SU-DHL-6 (cell line): ENCODE results near the gene RYR2.

ENCODE experiments used
- H2AFZ ChIP-seq: fragments of 200-600 bp; sonication (generic); 2 replicates; pipeline ENCODE4 v1.6.1; 2014; ENCODE audit warnings: low read depth, mild to moderate bottlenecking, moderate library complexity, mixed read lengths, antibody characterized with exemption, low read length; ENCODE audit not compliant: severe bottlenecking
- H3F3A ChIP-seq: fragments of 200-600 bp; shearing (Covaris generic); 2 replicates; pipeline ENCODE4 v1.6.0; 2016; ENCODE audit warnings: antibody characterized with exemption, mild to moderate bottlenecking; ENCODE audit not compliant: insufficient read depth
- H3K27ac ChIP-seq: fragments of 200-600 bp; sonication (generic); 2 replicates; pipeline ENCODE4 v1.5.1; 2016; ENCODE audit warnings: low read depth, mild to moderate bottlenecking, low read length, moderate library complexity, mixed read lengths
- H3K27me3 ChIP-seq: fragments of 200-600 bp; sonication (generic), shearing (Covaris generic); 2 replicates; pipeline ENCODE4 v1.6.0; 2014; ENCODE audit warnings: mild to moderate bottlenecking, low read length
- H3K36me3 ChIP-seq: fragments of 200-600 bp; sonication (generic); 2 replicates; pipeline ENCODE4 v1.6.1; 2014; ENCODE audit warnings: mild to moderate bottlenecking, low read length, mixed read lengths
- H3K4me2 ChIP-seq: fragments of 300-600, 200-600 bp; shearing (Covaris generic), sonication (generic); 2 replicates; pipeline ENCODE4 v1.6.0; 2014; ENCODE audit warnings: low read length, low read depth, mild to moderate bottlenecking; ENCODE audit not compliant: poor library complexity, severe bottlenecking
- H3K4me3 ChIP-seq: fragments of 200-600 bp; sonication (generic); 2 replicates; pipeline ENCODE4 v1.5.1; 2014; ENCODE audit warnings: antibody characterized with exemption, low read length, mild to moderate bottlenecking, mixed read lengths; ENCODE audit not compliant: insufficient read depth, poor library complexity, severe bottlenecking
- H3K79me2 ChIP-seq: fragments of 200-600 bp; sonication (generic); 2 replicates; pipeline ENCODE4 v1.6.1; 2014; ENCODE audit warnings: mild to moderate bottlenecking, low read length, moderate library complexity; ENCODE audit not compliant: insufficient read depth
- H3K9ac ChIP-seq: fragments of 200-600 bp; sonication (generic); 2 replicates; pipeline ENCODE4 v1.7.0; 2014; ENCODE audit warnings: mild to moderate bottlenecking, low read length
- H3K9me2 ChIP-seq: fragments of 200-600 bp; sonication (generic); replicated peaks from 2 replicates; pipeline ENCODE4 v1.6.1; 2014; ENCODE audit warnings: low read length; ENCODE audit not compliant: insufficient read depth
- H3K9me3 ChIP-seq: fragments of 200-600 bp; sonication (generic); 2 replicates; pipeline ENCODE4 v1.6.1; 2014; ENCODE audit warnings: low read length, mixed read lengths; ENCODE audit not compliant: insufficient read depth
- H4K20me1 ChIP-seq: fragments of 200-600 bp; sonication (generic); 2 replicates; pipeline ENCODE4 v1.6.1; 2014; ENCODE audit warnings: low read depth, mild to moderate bottlenecking, antibody characterized with exemption, low read length, moderate library complexity, mixed read lengths
- EZH2phosphoT487 ChIP-seq: fragments of 200-600 bp; sonication (generic), shearing (Covaris generic); conservative IDR thresholded peaks from 2 replicates; pipeline ENCODE4 v1.6.1; 2018; ENCODE audit warnings: mild to moderate bottlenecking, antibody characterized with exemption, low read length, moderate library complexity, mixed read lengths
- TF ChIP-seq, protein P1 (sequence below): fragments of 200-600 bp; sonication (generic); IDR thresholded peaks from one replicate; pipeline ENCODE4 v1.5.1; 2017; ENCODE audit warnings: antibody characterized with exemption, mild to moderate bottlenecking, low read length, moderate library complexity; ENCODE audit not compliant: insufficient read depth, poor library complexity, severe bottlenecking

RYR2 gene

DNA sequence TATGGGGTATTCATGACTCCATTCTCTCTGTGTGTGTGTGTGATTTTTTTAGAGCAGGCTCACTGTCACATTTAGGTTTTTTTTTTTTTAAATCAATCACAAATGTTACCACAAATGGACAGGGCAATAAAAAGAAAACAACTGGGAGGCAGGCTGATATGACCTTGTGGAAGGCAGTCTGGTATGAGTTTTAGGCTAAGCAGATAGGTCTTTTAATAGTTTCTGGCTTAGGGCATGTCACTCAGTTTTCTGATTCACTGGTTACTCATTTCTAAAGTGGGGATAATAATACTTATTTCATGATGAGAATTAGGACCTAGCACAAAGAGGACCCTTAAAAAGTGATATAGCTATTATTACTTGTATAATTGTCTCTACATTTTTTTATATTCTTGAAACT is 278.9 kb downstream of the RYR2 start:
- Histone ChIP-seq H3K9me3 (no peaks in the 10 kb centered on the region), H3F3A (no peaks in the 10 kb centered on the region), H3K79me2 (no peaks in the 10 kb centered on the region), H3K36me3 (no peaks in the 10 kb centered on the region), H3K27ac (no peak overlapping the region), H3K4me3 (no peak overlapping the region), H3K9me2 (0 out of 2 replicates have a peak, but pooled peaks cover 3% of the 10 kb centered on the region), H2AFZ (no peak overlapping the region), H4K20me1 (no peaks in the 10 kb centered on the region), H3K4me2 (no peak overlapping the region), H3K27me3 (no peaks in the 10 kb centered on the region), H3K9ac (no peak overlapping the region)
- TF ChIP-seq, protein P1, sequence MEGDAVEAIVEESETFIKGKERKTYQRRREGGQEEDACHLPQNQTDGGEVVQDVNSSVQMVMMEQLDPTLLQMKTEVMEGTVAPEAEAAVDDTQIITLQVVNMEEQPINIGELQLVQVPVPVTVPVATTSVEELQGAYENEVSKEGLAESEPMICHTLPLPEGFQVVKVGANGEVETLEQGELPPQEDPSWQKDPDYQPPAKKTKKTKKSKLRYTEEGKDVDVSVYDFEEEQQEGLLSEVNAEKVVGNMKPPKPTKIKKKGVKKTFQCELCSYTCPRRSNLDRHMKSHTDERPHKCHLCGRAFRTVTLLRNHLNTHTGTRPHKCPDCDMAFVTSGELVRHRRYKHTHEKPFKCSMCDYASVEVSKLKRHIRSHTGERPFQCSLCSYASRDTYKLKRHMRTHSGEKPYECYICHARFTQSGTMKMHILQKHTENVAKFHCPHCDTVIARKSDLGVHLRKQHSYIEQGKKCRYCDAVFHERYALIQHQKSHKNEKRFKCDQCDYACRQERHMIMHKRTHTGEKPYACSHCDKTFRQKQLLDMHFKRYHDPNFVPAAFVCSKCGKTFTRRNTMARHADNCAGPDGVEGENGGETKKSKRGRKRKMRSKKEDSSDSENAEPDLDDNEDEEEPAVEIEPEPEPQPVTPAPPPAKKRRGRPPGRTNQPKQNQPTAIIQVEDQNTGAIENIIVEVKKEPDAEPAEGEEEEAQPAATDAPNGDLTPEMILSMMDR, result no peak
- no peak for TF ChIP-seq EZH2phosphoT487

DNA sequence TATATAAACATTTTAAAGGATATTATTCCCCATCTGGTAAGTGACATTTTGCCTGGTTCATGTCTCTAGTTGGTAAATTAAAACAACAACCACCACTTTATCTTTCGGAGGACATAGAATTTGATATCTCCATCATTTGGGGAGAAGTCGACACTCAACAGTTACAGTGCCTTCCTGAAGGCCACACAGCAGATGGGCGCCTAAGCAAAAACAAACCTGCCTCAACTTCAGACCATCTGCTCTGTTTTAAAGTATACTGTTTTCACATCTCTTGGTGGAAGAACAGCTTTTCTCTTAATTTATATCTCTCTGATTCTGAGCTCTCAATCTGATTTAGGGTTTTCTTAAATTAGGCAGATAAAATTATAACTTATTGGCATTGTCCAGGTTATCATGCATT is 282.2 kb downstream of the RYR2 start:
- no peaks in the 10 kb centered on the region for H3K9me3 ChIP-seq
- H3K27ac ChIP-seq, result no peak overlapping the region
- no peak overlapping the region for H3K4me3 ChIP-seq
- no peaks in the 10 kb centered on the region for H3K36me3 ChIP-seq
- TF ChIP-seq EZH2phosphoT487, result no peak
- TF ChIP-seq, protein P1, result no peak
- H2AFZ ChIP-seq, result no peak overlapping the region
- no peaks in the 10 kb centered on the region for H3F3A ChIP-seq
- no peaks in the 10 kb centered on the region for H3K79me2 ChIP-seq
- no peak overlapping the region for H3K9ac ChIP-seq
- no peak overlapping the region for H3K4me2 ChIP-seq
- 0 out of 2 replicates have a peak, but pooled peaks cover 3% of the 10 kb centered on the region for H3K9me2 ChIP-seq
- no peaks in the 10 kb centered on the region for H3K27me3 ChIP-seq
- H4K20me1 ChIP-seq, result no peaks in the 10 kb centered on the region

DNA sequence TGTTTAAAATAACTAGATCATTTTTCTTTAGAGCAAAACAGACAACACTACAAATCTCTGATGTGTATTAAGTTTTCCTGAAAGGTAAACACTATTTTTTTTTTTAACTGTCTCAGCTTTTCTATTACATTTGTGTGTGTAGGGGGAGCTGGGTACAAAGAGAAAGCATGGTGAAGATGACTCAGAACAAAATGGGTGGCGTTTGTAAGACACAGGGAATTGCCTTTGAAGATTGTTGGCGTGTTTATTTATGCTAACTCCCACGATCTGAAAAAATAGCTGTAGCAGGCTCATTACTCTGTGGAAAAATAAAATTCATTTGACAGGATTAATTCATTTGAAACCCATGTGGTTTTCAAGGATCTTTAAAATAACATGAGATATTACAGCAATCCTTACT is 285.1 kb downstream of the RYR2 start:
- H2AFZ ChIP-seq, result no peak overlapping the region
- H3K9ac ChIP-seq, result no peak overlapping the region
- H3K27ac ChIP-seq, result no peak overlapping the region
- H3K79me2 ChIP-seq, result no peaks in the 10 kb centered on the region
- H4K20me1 ChIP-seq, result no peaks in the 10 kb centered on the region
- H3K4me2 ChIP-seq, result no peak overlapping the region
- H3K4me3 ChIP-seq, result no peak overlapping the region
- no peaks in the 10 kb centered on the region for H3F3A ChIP-seq
- TF ChIP-seq, protein P1, result no peak
- TF ChIP-seq EZH2phosphoT487, result no peak
- H3K9me2 ChIP-seq, result no peaks in the 10 kb centered on the region
- H3K9me3 ChIP-seq, result no peaks in the 10 kb centered on the region
- H3K27me3 ChIP-seq, result no peaks in the 10 kb centered on the region
- no peaks in the 10 kb centered on the region for H3K36me3 ChIP-seq
